IPS-18c (cell line): ENCODE results near the gene SMYD4.
"Not testable (repeated sequence)": the region's sequence is repeated elsewhere in the genome, so short reads cannot be mapped to it uniquely, and the experiment has no call there.

Source experiments
- H3K4me3 ChIP-seq: 2 replicates; pipeline ENCODE4 v1.7.0; 2013; ENCODE audit warnings: low read depth, mild to moderate bottlenecking, low read length, moderate library complexity; ENCODE audit not compliant: insufficient read depth
- H3K9me3 ChIP-seq: one replicate; pipeline ENCODE4 v1.6.1; 2013; ENCODE audit warnings: mild to moderate bottlenecking, low read length, moderate library complexity; ENCODE audit not compliant: control insufficient read depth, insufficient read depth

The SMYD4 gene

DNA sequence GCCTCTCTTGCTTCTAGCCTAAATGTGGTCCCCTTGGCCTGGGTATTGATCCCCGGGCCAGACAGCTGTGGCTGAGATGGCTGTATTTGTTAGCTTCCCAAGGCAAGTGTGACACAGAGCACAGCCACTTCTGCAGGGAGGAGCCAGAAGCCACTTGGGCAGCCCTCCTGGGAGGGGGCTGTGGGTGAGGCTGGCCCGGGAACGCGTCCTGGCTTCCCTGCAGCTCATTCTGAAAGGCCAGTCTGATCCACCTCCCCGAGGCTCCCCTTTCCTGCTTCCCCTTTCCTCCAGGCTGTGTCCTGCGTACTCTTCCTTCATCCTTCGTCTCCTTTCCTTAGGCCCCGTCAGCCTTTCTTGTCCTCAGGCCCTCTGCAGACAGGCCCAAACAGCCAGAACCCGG is 79.1 kb downstream of the SMYD4 start:
- H3K4me3 ChIP-seq: no peak overlapping the region
- H3K9me3 ChIP-seq: peaks cover 4% of the 10 kb centered on the region

DNA sequence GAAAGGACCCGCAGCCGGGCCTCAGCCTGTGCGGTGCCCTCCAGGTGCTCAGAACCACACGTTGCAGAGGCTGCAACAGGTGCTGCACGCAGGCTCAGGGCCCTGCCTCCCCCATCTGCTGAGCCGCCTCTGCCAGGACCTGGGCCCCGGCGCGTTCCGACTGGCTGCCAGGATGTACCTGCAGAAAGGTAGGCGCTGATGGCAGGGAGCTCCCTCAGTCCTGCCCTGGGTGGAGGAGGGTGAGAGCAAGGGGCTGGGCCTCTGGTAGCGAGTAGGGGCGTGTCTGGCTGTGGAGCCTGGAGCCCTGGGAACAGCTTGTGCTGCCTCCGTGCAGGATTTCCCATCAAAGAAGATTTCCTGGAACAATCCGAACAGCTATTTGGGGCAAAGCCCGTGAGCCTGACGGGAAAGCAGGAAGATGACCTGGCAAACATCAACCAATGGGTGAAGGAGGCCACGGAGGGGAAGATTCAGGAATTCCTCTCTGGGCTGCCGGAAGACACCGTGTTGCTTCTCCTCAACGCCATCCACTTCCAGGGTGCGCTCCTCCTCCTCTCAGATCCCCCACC is 82.6 kb downstream of the SMYD4 start:
- Histone ChIP-seq H3K9me3 (peaks cover 6% of the 10 kb centered on the region), H3K4me3 (no peak overlapping the region)

DNA sequence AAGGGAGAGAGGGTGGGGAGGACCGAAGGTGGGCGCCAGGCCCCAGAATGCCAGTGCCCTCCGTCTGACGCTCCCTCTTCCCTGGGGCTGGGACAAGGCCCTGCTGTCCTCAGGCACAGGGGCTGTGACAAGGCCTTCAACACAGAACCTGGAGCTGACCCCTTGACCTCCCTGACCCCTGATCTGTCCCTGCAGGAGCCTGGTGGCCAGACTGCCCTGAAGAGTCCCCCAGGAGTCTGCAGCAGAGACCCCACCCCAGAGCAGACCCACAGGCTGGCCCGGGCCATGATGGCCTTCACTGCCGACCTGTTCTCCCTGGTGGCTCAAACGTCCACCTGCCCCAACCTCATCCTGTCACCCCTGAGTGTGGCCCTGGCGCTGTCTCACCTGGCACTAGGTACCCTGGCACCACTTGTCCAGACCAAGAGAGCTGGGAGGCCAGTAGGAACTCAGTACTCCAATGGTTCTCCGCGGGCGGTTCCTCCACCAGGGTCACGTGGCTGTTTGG is 84.1 kb downstream of the SMYD4 start:
- Histone ChIP-seq H3K9me3 (peaks cover 6% of the 10 kb centered on the region), H3K4me3 (no peak overlapping the region)

DNA sequence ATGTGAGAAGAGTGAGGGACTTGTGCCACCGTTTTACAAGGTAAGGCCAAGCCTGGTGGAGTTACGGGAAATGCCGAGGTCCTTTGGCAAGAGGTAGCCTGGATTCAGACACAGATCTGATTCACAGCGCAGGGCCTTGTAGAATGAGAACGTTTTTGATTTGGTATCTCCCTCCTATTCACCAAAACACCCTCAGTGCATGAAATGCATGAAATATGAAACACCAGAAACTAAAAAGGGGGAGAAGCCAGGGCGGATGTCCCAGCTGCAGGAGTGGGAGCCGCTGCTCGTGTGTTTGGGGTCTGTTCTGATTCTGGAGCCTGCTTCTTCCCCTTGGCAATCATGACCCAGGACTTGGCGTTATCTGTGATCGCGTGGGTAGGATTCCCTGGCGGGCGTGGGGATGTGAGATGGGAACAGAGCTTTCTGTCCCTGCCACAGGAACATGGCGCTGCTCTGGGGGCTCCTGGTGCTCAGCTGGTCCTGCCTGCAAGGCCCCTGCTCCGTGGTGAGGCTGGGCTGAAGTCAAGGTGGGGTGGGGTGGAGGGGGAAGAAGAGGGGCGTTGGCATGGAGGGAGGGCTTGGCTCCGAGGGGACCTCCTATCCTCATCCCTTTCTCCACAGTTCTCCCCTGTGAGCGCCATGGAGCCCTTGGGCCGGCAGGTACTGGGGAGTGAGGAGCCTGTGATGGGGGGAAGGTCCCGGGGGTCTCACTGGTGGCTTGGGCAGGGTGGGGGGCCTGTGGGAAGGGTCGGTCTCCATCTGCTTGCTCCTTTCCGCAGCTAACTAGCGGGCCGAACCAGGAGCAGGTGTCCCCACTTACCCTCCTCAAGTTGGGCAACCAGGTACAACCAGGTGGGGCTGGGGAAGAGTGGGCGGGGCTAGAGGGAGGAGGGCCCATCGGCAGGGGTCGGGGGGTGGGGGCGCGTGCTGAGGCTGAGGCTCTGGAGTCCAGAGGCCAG is 84.9 kb downstream of the SMYD4 start:
- Histone ChIP-seq H3K4me3 (no peak overlapping the region), H3K9me3 (peaks cover 6% of the 10 kb centered on the region)

DNA sequence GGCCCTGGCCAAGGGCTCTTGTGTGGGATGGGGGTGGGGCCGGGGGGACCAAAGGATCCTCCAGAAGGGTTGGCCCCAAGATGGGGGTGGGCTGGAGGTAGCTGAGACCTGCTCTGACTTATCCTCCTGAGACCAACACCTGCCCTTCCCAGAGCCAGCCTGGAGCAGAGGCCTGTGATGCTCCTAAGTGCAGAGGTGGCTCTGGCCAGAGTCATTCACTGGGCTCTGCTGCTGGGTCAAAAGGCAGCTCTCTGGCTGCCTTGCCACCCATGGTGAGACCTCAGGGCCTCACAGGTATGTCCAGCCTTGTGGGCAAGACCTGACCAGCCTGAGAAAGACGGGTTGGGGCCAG is 86.6 kb downstream of the SMYD4 start:
- peaks cover 4% of the 10 kb centered on the region for H3K9me3 ChIP-seq
- no peak overlapping the region for H3K4me3 ChIP-seq

DNA sequence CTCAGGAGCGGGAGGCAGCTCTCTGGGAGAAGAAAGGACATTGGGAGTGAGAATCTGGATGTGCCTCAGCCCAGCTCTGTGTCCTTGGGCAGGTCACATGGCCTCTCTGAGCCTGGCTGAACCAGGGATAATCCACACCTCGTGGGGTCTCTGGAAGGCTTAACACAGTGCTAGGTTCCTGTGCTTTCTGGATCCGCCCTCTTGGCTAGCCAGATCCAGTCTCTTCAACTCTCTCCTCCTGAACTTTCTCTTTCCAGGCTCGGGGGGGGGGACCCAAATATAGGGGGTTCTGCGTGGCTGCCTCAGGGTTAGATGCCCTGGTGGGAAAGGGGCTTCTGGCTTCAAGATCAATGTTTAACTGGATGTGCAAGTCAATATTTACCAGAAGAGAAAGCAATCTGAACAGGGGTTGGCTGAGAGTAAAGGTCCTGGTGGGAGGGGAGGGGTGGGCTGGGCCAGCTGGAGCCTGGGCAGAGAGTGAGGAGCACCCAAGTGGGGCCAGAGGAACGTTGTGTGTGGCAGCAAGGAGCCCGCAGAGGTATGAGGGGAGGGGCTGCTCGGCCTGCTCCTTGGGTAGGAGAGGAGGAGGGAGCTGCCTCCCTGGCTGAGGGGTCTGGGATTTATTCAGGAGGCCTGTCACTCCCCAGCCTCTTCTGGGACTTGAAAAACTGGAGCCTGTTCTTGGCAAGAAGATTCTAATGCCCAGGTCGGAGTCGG is 87.2 kb downstream of the SMYD4 start, which contains the start of gene SERPINF2:
SERPINF2 (plus strand) TSS at position 501 of the 717 bp plus-strand sequence. CDS start 2,125 bp downstream, outside the sequence.
- H3K9me3 ChIP-seq: peaks cover 4% of the 10 kb centered on the region
- no peak within 1 kb of the TSS for H3K4me3 ChIP-seq

DNA sequence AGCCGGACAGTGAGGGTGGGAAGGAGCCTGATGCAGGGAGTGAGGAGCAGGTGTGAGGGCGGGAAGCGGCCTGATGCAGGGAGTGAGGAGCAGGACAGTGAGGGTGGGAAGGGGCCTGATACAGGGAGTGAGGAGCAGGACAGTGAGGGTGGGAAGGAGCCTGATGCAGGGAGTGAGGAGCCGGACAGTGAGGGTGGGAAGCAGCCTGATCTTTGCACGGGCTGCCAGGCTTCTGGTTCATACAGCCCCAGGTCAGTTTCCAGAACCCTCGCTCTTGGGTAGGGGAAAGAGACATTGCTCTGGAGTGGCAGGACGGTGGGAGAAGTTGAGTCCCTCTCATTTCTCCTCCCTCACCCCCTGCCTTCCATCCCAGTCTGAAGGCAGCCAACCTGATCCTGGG is 87.8 kb downstream of the SMYD4 start:
- H3K9me3 ChIP-seq, H3K4me3 ChIP-seq: not testable (repeated sequence)

DNA sequence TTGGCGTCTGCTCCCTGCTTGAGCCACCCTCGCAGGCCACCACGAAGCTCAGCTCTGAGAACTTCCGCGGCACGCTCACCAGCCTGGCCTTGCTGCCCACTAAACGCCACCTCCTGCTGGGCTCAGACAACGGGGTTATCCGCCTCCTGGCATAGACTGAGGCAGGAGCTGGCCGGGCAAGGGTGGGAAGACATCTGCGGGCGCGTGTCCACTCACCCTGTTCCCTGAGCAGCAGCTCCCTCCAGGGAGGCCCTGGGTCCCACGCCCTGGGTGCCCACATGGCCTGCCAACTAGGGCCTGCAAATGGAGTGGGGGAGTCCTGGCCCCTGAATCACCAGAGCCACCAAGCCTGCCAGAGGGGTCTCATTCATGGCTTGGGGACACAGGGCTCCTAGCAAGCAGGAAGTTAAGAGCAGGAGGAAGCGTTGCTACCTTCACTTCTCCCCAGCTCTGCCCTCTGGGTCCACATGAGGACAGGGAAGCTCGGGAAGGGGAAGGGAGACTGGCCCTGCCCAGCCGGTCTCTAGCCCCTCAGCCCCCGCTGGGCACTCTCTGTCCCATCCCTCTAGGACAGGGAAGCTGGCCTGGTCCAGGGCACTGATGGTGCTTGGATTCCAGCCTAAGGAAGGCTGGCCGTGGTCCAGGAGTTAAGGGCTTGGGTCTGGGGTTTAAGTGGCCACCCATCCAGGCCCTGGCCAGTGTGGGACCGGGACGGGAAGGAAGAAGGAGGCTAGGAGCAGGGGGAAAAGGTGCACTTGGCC is 92.0 kb downstream of the SMYD4 start:
- no peak overlapping the region for H3K4me3 ChIP-seq
- peaks cover 2% of the 10 kb centered on the region for H3K9me3 ChIP-seq

DNA sequence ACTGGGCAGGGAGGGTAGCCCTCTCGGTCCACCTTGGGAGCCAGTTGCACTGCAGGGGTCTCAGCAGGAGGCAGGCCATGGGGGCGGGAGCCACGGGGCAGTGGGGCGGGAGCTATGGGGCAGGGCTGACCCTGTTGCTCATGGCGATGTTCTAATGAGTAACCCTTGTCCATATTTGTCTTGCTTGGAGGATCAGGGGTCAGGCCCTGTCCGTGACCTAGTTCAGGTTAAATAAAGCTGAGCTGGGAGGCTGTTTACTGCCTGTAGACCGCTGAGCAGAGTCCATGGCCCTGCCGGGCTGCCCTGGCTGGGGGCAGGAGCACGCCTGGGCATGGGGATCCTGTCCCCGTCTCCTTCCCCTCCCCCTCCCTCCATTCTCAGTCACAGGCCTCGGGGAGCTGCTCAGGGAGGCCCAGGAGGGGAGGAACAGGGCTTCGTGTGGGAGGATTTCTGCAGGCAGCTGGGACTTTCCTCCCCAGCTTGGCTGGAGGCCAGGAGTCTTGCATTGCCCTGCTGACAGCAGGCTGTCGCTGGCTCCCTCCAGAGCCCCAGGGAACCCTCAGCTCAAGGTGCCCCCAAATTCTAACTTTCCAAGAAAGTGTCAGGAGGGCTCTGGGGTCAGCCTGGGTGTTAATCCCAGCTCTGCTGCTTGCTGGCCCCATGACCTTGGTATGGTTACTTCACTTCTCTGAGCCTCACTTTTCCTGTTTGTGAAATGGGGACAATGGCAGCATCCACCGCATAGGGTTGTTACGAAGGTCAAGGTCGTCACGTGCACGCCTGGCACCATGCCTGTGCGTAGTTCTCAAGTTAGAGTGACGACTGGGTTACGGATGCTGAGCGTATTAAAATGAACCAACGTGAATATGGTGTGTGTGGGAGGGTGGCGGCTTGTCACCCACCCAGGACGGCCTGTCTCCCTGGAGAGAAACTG is 93.1 kb downstream of the SMYD4 start:
- Histone ChIP-seq H3K4me3 (no peak overlapping the region), H3K9me3 (no peaks in the 10 kb centered on the region)

DNA sequence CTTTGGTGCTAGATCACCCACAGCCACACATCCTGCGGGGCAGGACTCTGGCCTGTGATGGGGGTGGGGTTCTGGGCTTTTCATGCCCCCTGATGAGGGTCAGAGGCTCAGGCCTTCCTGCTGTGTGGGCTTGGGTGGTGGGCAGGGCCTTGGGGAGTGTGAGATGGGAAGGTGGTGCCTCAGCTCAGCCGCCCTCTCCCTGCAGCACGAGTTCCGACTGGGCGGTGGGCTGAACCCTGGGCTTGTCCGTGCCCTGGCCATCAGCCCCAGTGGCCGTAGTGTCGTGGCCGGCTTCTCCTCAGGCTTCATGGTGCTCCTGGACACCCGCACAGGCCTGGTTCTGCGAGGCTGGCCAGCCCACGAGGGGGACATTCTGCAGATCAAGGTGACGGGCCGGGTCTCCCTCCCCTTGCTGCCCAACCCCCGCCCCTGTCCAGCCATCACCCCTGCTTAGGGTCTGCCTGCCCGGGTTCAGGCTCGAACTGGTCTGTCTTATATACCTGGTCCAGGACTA is 93.8 kb downstream of the SMYD4 start:
- Histone ChIP-seq H3K4me3 (no peak overlapping the region), H3K9me3 (no peaks in the 10 kb centered on the region)

DNA sequence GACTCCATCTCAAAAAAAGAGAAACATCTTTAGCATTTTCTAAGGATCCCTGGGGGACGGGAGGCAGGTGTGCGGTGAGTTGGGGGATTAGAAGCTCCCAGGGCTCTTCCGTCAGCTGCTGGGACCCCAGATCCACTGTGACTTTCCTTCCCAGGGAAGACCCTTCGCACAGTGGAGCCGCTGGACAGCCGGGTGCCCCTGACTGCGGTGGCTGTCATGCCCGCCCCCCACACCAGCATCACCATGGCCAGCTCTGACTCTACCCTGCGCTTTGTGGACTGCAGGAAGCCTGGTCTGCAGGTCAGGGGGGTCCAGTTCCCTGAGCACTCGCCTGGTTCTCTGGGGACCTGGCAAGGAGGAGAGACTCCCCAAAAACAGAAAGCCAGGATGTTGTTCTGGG is 94.3 kb downstream of the SMYD4 start:
- no peak overlapping the region for H3K4me3 ChIP-seq
- H3K9me3 ChIP-seq: no peaks in the 10 kb centered on the region

DNA sequence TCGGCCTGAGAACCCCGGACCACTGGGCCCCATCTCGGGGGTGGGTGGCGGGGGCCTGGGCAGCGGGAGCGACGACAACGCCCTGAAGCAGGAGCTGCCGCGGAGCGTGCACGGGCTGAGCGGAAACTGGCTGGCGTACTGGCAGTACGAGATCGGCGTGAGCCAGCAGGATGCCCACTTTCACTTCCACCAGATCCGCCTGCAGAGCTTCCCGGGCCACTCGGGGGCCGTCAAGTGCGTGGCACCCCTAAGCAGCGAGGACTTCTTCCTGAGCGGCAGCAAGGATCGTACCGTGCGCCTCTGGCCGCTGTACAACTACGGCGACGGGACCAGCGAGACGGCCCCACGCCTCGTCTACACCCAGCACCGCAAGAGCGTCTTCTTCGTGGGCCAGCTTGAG is 95.9 kb downstream of the SMYD4 start:
- no peaks in the 10 kb centered on the region for H3K9me3 ChIP-seq
- H3K4me3 ChIP-seq: no peak overlapping the region

DNA sequence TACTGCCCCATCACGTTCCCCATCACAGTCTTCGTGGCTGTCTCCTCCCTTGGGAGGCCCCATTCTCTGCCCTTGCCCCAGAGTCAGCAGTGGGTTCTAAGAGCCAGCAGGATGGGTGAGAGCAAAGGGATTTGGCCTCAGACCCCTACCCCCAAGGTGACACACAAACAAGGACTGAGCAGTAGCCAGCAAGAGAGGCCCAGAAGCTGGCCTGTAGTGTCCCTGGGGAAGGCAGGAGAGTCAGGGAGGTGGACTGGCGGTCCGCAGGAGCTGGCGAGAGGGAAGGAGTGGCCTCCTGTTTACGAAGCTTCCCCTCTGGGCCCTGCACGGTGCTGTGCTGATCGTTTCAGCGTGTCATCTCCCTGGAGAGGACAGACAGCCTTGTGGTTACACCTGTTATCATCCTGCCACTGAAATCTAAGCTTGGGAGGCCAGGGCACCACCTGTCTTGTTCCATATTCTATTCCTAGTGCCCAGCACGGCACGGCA is 96.8 kb downstream of the SMYD4 start:
- Histone ChIP-seq H3K4me3 (no peak overlapping the region), H3K9me3 (no peaks in the 10 kb centered on the region)

DNA sequence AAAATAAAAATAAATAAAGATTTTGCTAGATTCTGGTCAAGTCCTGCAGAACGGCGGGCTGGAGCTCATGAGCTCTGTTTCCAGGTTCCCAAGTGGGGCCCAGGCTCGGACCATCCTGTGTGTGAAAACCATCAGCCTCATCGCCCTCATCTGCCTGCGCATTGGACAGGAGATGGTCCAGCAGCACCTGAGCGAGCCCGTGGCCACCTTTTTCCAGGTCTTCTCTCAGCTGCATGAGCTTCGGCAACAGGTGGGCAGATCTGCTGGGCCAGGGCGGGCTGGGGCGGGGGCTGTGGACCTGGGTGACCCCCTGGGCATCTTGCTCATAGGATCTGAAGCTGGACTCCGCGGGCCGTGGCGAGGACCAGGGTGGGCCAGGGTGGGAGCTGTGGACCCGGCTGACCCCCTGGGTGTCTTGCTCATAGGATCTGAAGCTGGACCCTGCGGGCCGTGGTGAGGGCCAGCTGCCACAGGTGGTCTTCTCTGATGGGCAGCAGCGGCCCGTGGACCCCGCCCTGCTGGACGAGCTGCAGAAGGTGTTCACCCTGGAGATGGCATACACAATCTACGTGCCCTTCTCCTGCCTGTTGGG is 97.4 kb downstream of the SMYD4 start:
- no peaks in the 10 kb centered on the region for H3K9me3 ChIP-seq
- H3K4me3 ChIP-seq: no peak overlapping the region

DNA sequence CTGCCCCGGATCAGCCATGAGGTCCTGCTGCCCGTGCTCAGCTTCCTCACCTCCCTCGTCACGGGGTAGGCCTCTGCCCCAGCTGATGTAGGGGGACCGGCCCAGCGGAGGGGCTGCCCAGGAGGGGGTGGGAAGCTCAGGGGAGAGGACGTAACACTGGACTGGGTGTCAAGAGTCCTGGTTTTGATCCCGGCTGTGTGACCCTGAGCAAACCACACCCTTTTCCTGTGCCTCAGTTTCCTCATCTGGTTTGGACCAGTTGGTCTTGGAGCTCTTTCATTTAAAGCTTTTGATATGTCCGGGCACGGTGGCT is 98.6 kb downstream of the SMYD4 start:
- Histone ChIP-seq H3K4me3 (no peak overlapping the region), H3K9me3 (no peaks in the 10 kb centered on the region)
